Fibroblast of the aortic adventitia (primary cell): ENCODE results near the gene SPTLC3. TPM values are rescaled to one million over a fixed set of nuclear protein-coding genes. Genes with fewer than 3 reads are reported as not detected.

Experiments
- DNase-seq: peaks from one replicate; pipeline ENCODE4 v3.0.0-alpha.2; 2010; ENCODE audit warnings: low read depth
- H3K4me3 ChIP-seq: 2 replicates; pipeline ENCODE4 v1.5.1; 2011; ENCODE audit warnings: low read depth, mild to moderate bottlenecking, control low read depth, low read length, moderate library complexity
- CTCF ChIP-seq: IDR thresholded peaks from 2 replicates; pipeline ENCODE4 v1.5.1; 2011; ENCODE audit warnings: mild to moderate bottlenecking, low read length, control low read depth, inconsistent platforms; ENCODE audit not compliant: insufficient read depth
- total RNA-seq: library from RNA; depleted of rRNA; stranded (reverse); fragments of >200 nt; gene quantifications from 2 replicates; pipeline ENCODE4 v1.2.3, GENCODE V29; 2012; ENCODE audit warnings: low replicate concordance

SPTLC3 gene
- total RNA-seq, 1 donor = 30.6 TPM

DNA sequence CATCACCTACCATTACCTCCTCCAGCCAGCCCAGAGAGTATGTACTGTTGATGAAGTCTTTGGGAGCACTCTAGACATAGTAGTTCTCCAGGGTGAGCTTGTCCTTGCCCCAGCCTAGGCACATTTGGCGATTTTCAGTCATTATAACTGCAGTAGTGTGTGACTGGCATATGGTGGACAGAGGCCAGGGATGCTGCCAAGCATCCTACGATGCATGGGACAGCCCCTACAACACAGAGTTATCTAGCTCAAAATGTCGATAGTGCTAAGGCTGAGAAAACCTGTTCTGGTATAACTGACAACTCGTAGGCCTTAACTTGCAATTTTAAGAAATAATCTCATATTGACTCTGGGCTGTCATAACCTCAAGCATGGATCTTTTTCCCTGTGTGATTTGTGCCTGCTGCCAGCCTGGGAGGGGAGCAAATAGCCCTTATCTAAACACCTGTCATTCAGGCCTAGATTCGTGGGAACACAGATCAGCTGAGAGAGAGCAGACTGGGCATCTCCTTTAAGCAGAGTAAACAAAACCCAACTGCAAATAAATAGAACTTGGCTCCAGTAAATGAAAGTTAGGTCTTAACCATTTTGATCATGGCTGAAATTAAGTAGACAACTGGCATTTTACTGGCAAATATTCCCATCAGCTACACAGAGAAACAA is 102.6 kb downstream of the SPTLC3 start:
- no peak overlapping the region for H3K4me3 ChIP-seq
- TF ChIP-seq CTCF = no peak
- no peak for DNase-seq

DNA sequence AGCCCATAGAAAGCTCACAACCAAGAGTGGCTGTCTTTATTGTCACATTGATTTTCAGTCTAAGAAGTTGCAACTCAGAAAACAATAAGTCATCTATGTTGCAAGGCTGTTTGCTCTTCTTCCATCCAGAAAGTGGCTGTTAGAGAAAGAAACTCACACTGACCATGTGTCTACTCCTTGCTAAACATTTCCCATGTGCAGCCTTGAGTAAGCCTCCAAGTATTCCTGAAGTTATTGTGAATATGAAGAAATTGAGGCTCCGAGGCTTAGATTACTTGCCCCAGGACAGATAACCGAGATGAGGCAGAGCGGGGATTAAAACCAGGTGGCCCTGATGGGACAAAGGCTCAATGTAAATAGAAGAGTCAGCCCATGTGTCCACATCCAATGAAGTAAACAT is 105.0 kb downstream of the SPTLC3 start:
- no peak for DNase-seq
- TF ChIP-seq CTCF = no peak
- H3K4me3 ChIP-seq = no peak overlapping the region

GRCh38 chr20:13117200-13117599 is 108.4 kb downstream of the SPTLC3 start:
- H3K4me3 ChIP-seq = no peak overlapping the region
- no peak for TF ChIP-seq CTCF
- DNase-seq = no peak

DNA sequence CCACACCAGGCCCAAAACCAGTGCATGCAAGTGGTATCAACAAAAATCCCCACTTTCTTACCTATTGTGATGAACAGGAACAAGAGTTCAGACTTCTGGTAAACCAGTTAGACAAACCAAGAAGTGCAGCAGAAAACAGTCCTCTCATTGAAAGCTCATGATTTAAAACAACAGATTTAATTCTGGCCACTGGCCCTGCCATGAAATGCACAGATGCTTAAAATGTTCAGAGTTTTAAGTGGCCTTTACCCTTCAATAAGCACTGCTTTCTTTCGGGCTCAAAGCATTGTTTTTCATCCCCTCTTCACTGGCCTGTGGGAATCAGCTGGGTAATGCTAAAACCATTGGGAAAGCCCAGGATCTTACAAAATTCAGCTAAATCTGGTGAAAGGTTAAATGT is 109.9 kb downstream of the SPTLC3 start:
- no peak for TF ChIP-seq CTCF
- DNase-seq = no peak
- H3K4me3 ChIP-seq = no peak overlapping the region

DNA sequence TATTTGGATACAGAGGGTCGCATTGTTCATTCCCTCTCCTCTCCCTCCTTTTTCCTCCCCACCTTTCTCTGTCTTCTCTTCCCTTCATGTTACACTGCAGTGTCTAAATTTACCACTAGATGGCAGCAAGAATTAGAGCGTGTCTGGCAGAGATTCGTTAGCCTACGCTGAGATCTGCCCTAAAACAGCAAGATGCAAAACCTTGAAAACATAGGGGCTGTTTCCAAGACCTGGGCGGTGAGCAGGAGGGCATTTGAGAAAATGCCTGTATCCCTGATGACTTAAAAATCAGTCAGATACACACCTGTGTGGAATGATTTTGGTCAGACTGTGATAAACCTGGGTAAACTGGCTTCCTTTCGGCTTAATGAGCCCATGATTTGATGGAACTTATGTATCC is 110.8 kb downstream of the SPTLC3 start:
- TF ChIP-seq CTCF = peak; percentile 93
- no peak overlapping the region for H3K4me3 ChIP-seq
- peak; percentile 74 for DNase-seq

DNA sequence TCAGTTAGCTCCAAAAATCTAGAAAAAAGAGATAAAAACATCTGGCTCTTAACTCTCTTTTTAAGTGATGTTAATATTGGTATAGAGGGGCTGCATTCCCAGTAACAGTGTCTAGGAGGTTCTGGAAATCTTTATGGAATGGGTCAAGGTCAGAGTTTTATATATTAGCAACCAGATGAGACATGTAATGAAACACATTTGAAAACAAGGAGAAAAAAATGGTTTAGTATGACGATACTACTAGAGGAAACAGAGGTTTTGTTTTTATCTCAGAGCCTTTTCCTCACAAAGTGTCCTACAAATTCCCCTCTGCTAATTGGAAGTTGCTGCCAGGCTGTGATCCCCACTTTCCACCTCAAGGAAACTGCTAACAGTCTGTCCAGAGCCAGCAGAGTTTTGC is 111.7 kb downstream of the SPTLC3 start:
- no peak overlapping the region for H3K4me3 ChIP-seq
- TF ChIP-seq CTCF = no peak
- no peak for DNase-seq
